ENCODE results near the gene RAD54L2.
"Not testable (repeated sequence)": the region's sequence is repeated elsewhere in the genome, so short reads cannot be mapped to it uniquely, and the experiment has no call there.

The RAD54L2 gene

GRCh38 chr3:51550080-51550819 is 11.7 kb downstream of the RAD54L2 start:
- Histone ChIP-seq H3K4me3 (no peak overlapping the region), H3K36me3 (ENCODE audit: insufficient read depth, low read length) (no peaks in the 10 kb centered on the region), H3K9ac (ENCODE audit: insufficient read length) (no peak overlapping the region), H3K27ac (no peak overlapping the region), H3K9me3 (ENCODE audit: low read depth, low read length) (no peaks in the 10 kb centered on the region)
- DNase-seq (ENCODE audit: low read depth, low spot score) = no peak
- TF ChIP-seq FOXP2 (optimal IDR thresholded peaks at IDR 0.05; ENCODE audit: control extremely low read depth, extremely low read length, insufficient read depth) = no peak
- no peak for TF ChIP-seq POLR2AphosphoS5 (IDR thresholded peaks at IDR 0.05; ENCODE audit: borderline replicate concordance, low read depth, low read length)
- no peak for TF ChIP-seq EZH2 (IDR thresholded peaks at IDR 0.05)

GRCh38 chr3:51557993-51558392 is 19.5 kb downstream of the RAD54L2 start:
- H3K4me3 ChIP-seq = no peak overlapping the region
- H3K9ac ChIP-seq (ENCODE audit: insufficient read length) = no peak overlapping the region
- H3K36me3 ChIP-seq (ENCODE audit: insufficient read depth, low read length) = no peaks in the 10 kb centered on the region
- no peak for DNase-seq (ENCODE audit: low read depth, low spot score)
- no peak overlapping the region for H3K27ac ChIP-seq
- TF ChIP-seq POLR2AphosphoS5 (IDR thresholded peaks at IDR 0.05; ENCODE audit: borderline replicate concordance, low read depth, low read length) (no peak), EZH2 (IDR thresholded peaks at IDR 0.05) (no peak), FOXP2 (optimal IDR thresholded peaks at IDR 0.05; ENCODE audit: control extremely low read depth, extremely low read length, insufficient read depth) (no peak)
- H3K9me3 ChIP-seq (ENCODE audit: low read depth, low read length) = no peaks in the 10 kb centered on the region

GRCh38 chr3:51559411-51559888 is 20.9 kb downstream of the RAD54L2 start:
- no peak for TF ChIP-seq FOXP2 (optimal IDR thresholded peaks at IDR 0.05; ENCODE audit: control extremely low read depth, extremely low read length, insufficient read depth)
- TF ChIP-seq EZH2 (IDR thresholded peaks at IDR 0.05) = no peak
- no peak for TF ChIP-seq POLR2AphosphoS5 (IDR thresholded peaks at IDR 0.05; ENCODE audit: borderline replicate concordance, low read depth, low read length)
- no peaks in the 10 kb centered on the region for H3K36me3 ChIP-seq (ENCODE audit: insufficient read depth, low read length)
- peak; percentile 47 for DNase-seq (ENCODE audit: low read depth, low spot score)
- H3K4me3 ChIP-seq = no peak overlapping the region
- peak overlapping the region; percentile 54; the same call in 1 of the 2 replicates for H3K27ac ChIP-seq
- H3K9me3 ChIP-seq (ENCODE audit: low read depth, low read length) = no peaks in the 10 kb centered on the region
- no peak overlapping the region for H3K9ac ChIP-seq (ENCODE audit: insufficient read length)

- no peak overlapping the region for H3K4me3 ChIP-seq
- no peaks in the 10 kb centered on the region for H3K36me3 ChIP-seq (ENCODE audit: insufficient read depth, low read length)
- DNase-seq (ENCODE audit: low read depth, low spot score) = no peak
- no peak overlapping the region for H3K27ac ChIP-seq
- H3K9ac ChIP-seq (ENCODE audit: insufficient read length) = no peak overlapping the region
- TF ChIP-seq POLR2AphosphoS5 (IDR thresholded peaks at IDR 0.05; ENCODE audit: borderline replicate concordance, low read depth, low read length) = no peak
- no peak for TF ChIP-seq FOXP2 (optimal IDR thresholded peaks at IDR 0.05; ENCODE audit: control extremely low read depth, extremely low read length, insufficient read depth)
- TF ChIP-seq EZH2 (IDR thresholded peaks at IDR 0.05) = no peak
- H3K9me3 ChIP-seq (ENCODE audit: low read depth, low read length) = no peaks in the 10 kb centered on the region
Observed at GRCh38 chr3:51559961-51560360, 21.4 kb downstream of the RAD54L2 start.

- H3K27ac ChIP-seq; H3K9me3 ChIP-seq (ENCODE audit: low read depth, low read length); H3K4me3 ChIP-seq; DNase-seq (ENCODE audit: low read depth, low spot score); H3K36me3 ChIP-seq (ENCODE audit: insufficient read depth, low read length); H3K9ac ChIP-seq (ENCODE audit: insufficient read length): not testable (repeated sequence)
Observed at GRCh38 chr3:51562403-51562802, 23.9 kb downstream of the RAD54L2 start.

- no peaks in the 10 kb centered on the region for H3K9me3 ChIP-seq (ENCODE audit: low read depth, low read length)
- H3K4me3 ChIP-seq = no peak overlapping the region
- DNase-seq (ENCODE audit: low read depth, low spot score) = no peak
- H3K9ac ChIP-seq (ENCODE audit: insufficient read length) = no peak overlapping the region
- no peaks in the 10 kb centered on the region for H3K36me3 ChIP-seq (ENCODE audit: insufficient read depth, low read length)
- H3K27ac ChIP-seq = no peak overlapping the region
- no peak for TF ChIP-seq FOXP2 (optimal IDR thresholded peaks at IDR 0.05; ENCODE audit: control extremely low read depth, extremely low read length, insufficient read depth)
- TF ChIP-seq POLR2AphosphoS5 (IDR thresholded peaks at IDR 0.05; ENCODE audit: borderline replicate concordance, low read depth, low read length) = no peak
- no peak for TF ChIP-seq EZH2 (IDR thresholded peaks at IDR 0.05)
Observed at GRCh38 chr3:51568036-51568435, 29.5 kb downstream of the RAD54L2 start.

GRCh38 chr3:51568996-51569395 is 30.5 kb downstream of the RAD54L2 start:
- Histone ChIP-seq H3K9ac (ENCODE audit: insufficient read length) (no peak overlapping the region), H3K36me3 (ENCODE audit: insufficient read depth, low read length) (no peaks in the 10 kb centered on the region), H3K9me3 (ENCODE audit: low read depth, low read length) (no peaks in the 10 kb centered on the region), H3K4me3 (no peak overlapping the region), H3K27ac (no peak overlapping the region)
- no peak for DNase-seq (ENCODE audit: low read depth, low spot score)
- no peak for TF ChIP-seq FOXP2 (optimal IDR thresholded peaks at IDR 0.05; ENCODE audit: control extremely low read depth, extremely low read length, insufficient read depth)
- TF ChIP-seq POLR2AphosphoS5 (IDR thresholded peaks at IDR 0.05; ENCODE audit: borderline replicate concordance, low read depth, low read length) = no peak
- TF ChIP-seq EZH2 (IDR thresholded peaks at IDR 0.05) = no peak

GRCh38 chr3:51578238-51578637 is 39.7 kb downstream of the RAD54L2 start:
- no peak for DNase-seq (ENCODE audit: low read depth, low spot score)

GRCh38 chr3:51580418-51580817 is 41.9 kb downstream of the RAD54L2 start:
- Histone ChIP-seq H3K4me3 (no peak overlapping the region), H3K9ac (ENCODE audit: insufficient read length) (no peak overlapping the region), H3K36me3 (ENCODE audit: insufficient read depth, low read length) (no peaks in the 10 kb centered on the region), H3K27ac (no peak overlapping the region), H3K9me3 (ENCODE audit: low read depth, low read length) (no peaks in the 10 kb centered on the region)
- TF ChIP-seq FOXP2 (optimal IDR thresholded peaks at IDR 0.05; ENCODE audit: control extremely low read depth, extremely low read length, insufficient read depth) = no peak
- TF ChIP-seq EZH2 (IDR thresholded peaks at IDR 0.05) = no peak
- no peak for TF ChIP-seq POLR2AphosphoS5 (IDR thresholded peaks at IDR 0.05; ENCODE audit: borderline replicate concordance, low read depth, low read length)
- DNase-seq (ENCODE audit: low read depth, low spot score) = no peak

More at GRCh38 chr3:51578238-51578637, 39.7 kb downstream of the RAD54L2 start:
- no peak overlapping the region for H3K4me3 ChIP-seq
- TF ChIP-seq POLR2AphosphoS5 (IDR thresholded peaks at IDR 0.05; ENCODE audit: borderline replicate concordance, low read depth, low read length) (no peak), EZH2 (IDR thresholded peaks at IDR 0.05) (no peak), FOXP2 (optimal IDR thresholded peaks at IDR 0.05; ENCODE audit: control extremely low read depth, extremely low read length, insufficient read depth) (no peak)
- no peaks in the 10 kb centered on the region for H3K36me3 ChIP-seq (ENCODE audit: insufficient read depth, low read length)
- H3K9ac ChIP-seq (ENCODE audit: insufficient read length) = no peak overlapping the region
- H3K9me3 ChIP-seq (ENCODE audit: low read depth, low read length) = no peaks in the 10 kb centered on the region
- H3K27ac ChIP-seq = no peak overlapping the region
